Hypothalamus (tissue), 51 donors: Measurements from ENCODE around the gene PNMA6E.

Source experiments
- DNase-seq, 51 donors: peaks; one replicate each; lab custom pipeline; 2025; lab: John Stamatoyannopoulos, UW

Gene PNMA6E

DNA sequence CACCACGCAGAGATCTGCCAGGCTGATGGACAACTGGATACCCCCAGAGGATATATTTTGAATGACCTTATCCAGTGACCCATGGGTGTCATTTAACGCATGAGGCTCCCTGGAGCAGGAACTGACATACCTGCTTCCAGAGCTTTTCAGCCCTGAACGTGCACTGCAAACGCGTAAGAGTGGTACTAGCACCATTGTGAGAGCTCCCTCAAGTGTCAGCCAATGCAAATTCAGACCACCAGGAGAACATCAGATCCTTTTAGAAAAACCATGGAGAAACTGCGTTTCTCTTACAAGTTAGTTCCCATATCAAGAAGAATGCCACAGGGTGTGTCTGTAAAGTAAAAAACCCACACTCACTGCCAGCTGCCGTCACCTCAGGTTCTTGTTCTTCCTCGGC lies 37.4 kb upstream of the PNMA6E start:
- peak in 7 of 51 donors; percentile 1 to 15 (median 5) for DNase-seq

GRCh38 chrX:153435845-153436244 lies 34.7 kb upstream of the PNMA6E start:
- DNase-seq: no peak

- no peak for DNase-seq
These were observed 33.7 kb upstream of the PNMA6E start for GRCh38 chrX:153434801-153435200.

- DNase-seq: no peak
These were observed 32.7 kb upstream of the PNMA6E start for GRCh38 chrX:153433781-153434285.

- no peak for DNase-seq
These were observed 32.1 kb upstream of the PNMA6E start for GRCh38 chrX:153433161-153433680.

- no peak for DNase-seq
These were observed 29.6 kb upstream of the PNMA6E start for GRCh38 chrX:153430796-153431195.

GRCh38 chrX:153426204-153426603 lies 25.1 kb upstream of the PNMA6E start:
- no peak for DNase-seq

DNA sequence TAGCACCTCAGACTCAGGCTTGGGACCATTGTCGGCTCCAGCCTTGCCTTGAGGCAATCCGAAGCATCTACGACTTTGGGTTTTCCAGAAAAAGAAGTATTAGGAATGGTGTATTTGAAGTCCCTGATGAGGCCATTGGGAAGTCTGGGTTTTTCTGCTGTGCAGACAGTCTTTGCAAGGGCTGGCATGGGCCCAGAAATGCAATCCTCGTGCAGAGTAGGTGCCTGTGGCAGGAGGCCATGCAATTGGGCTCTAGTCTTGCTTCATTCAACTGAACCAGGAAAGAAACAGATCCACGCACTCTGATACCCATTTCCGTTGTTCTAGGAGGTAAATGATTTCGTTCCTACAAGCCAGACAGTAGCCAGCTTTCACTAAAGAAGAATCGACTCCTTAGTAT lies 22.5 kb upstream of the PNMA6E start:
- DNase-seq: no peak

- no peak for DNase-seq
These were observed 20.7 kb upstream of the PNMA6E start for GRCh38 chrX:153421856-153422255.

- no peak for DNase-seq
These were observed 19.9 kb upstream of the PNMA6E start for GRCh38 chrX:153420851-153421599.

- DNase-seq: no peak
These were observed 16.5 kb upstream of the PNMA6E start for GRCh38 chrX:153417637-153418036.

DNA sequence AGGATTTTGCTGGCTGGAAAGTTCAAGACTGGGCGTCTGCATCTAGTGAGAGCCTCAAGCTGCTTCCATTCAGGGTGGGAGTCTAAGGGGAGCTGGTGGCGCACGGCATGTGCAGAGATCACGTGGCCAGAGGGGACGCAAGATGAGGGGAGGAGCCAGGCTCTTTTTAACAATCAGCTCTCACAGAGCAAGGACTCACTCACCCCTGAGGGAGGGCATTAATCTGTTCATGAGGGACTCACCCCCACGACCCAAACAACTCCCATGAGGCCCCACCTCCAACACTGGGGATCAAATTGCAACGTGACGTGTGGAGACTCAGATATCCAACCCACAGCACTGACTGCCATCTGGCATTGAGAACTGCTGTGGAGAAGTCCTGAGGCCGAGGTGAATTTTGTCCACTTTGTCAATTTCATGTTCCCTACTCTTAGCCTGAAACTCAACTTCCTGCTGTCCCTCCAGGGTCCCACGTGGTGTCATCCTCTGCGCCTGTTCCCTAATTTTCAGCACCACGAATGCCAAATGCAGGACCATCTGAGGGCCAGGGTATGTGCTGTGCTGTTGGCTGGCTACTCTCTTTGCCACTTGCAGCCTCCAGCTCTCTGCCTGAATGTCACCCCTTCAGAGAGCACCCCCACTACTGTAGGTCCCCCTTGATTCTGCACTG lies 15.8 kb upstream of the PNMA6E start:
- DNase-seq: no peak

DNA sequence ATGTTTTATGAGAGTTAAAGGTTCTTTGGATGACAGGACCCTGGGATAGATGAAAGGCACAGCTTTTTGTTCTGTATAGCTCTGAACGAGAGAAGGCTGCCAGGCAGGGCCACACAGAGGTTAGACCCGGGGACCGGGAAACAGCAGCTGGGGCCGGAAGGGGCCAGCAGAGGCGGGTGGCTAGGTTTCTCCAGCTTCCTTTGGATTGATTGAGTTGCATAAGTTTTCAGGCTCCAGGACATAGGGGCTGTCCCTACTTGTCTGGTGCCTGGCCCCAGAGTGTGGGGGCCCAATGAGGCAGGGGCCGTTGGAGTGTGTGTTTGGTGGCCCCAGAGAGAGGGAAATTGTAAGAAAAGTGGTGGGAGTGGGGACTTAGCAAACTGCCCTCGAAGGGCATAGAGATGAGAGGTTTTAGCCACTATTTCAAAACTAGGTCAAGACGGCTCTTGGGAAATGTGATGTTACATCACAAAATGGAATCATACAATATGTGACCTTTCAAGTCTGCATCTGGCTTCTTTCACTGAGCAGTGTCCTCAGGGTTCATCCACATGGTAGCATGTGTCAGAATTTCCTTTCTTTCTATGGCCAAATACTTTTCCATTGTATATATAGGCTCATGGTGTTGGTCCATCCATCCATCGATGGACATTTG lies 13.8 kb upstream of the PNMA6E start:
- DNase-seq: no peak

DNA sequence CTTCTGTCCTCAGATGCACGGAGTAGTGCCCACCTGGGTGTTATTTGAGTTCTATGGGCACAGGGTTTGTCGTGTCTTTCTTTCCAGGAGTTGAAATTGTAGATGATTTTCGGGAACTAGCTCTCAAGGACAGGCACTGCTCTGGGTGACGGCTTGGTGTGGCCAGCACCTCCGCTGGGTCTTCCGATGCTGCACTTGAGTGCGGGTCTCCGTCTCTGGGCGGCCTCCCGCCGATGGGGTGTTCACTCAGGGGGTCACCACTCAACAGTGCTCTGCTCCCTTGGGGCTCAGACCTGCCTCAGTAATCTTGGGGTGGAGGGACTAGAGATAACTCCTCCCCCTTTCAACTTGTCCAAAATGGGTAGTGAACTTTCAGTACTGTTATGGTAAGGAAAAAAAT lies 12.6 kb upstream of the PNMA6E start:
- no peak for DNase-seq

DNA sequence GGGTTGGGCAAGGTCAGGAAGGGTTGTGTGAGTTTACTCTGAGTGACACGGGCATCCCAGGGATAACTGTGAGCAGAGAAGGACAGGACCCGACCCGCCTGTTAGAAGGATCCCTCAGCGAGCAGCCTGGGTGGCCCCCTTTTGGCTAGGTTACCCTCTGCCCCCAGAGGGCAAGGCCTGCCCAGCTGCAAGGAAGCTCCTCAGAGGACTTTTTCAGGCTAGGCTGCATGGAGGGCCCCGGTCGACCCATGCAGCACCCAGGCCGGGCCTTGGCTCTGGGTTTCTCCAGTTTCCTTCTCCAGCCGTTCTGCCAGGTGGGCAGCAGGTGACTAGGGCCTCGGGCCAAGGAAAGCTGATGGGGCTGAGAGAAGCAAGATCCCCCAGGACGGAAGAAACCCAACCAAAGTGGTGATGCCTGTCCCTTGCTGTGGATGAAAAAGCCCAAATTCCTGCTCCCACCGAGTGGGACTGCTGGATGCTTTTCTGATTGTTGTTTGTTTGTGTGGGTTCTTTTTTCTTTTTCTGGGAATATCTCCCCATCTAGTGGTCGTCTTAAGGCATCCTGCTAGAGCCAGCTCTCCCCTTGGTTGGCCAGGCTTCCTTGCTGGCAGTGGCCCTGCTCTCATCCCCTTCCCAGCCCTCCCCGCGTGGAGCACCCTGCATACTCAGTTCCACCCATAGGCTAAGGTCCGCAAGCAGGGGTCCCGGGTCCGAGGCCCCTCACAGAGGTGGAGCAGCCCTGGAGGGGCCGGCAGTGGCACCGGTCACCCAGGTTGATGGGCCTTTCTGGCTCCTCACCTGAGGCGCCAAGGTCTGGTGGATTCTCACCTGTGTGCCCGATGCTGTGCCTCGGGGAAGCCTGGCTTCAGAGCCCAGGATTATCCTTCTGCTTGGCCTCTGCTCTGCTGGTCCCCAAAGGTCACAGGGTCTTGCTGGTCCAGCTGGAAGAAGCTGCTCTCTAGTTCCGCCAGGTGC lies 11.9 kb upstream of the PNMA6E start:
- DNase-seq: peak in 1 of 51 donors; percentile 4

- peak in 2 of 51 donors; percentile 3 to 4 for DNase-seq
These were observed 10.9 kb upstream of the PNMA6E start for GRCh38 chrX:153411988-153412574.

- peak in 8 of 51 donors; percentile 4 to 38 (median 14) for DNase-seq
These were observed 10.3 kb upstream of the PNMA6E start, which contains the start of gene ZFP92 for GRCh38 chrX:153411255-153411987. Gene ZFP92, plus strand, starts transcription at chrX:153411472. Its CDS starts 6,851 bp downstream, at chrX:153418323.

- DNase-seq: no peak
These were observed 9.7 kb upstream of the PNMA6E start for GRCh38 chrX:153410888-153411254.

DNA sequence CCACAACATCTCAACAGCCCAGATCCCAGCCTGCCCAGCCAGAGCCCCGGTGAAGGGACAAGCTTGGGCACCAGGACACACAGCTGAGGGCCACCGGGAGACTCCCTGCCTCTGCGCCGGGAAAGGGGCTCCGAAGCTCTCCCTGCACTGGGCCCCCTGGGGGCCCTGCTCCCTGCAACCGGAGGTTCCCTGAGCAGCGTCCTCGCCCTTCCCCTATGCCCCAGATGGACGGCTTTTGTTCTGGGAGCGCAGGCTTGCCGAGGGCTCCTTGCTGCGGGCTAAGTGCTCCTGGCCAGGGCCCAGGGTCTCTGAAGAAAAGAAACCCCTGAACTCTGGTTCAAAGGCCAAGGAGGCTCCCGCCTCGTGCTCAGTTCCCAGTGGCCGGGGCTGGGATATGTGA lies 9.2 kb upstream of the PNMA6E start:
- DNase-seq: no peak
